Smooth muscle cell (in vitro differentiated cells): ENCODE data around the gene LRP6. TPM values are rescaled to one million over a fixed set of nuclear protein-coding genes. Genes with fewer than 3 reads are reported as not detected.

Experiments used
- DNase-seq: peaks from one replicate; lab custom pipeline; 2025; ENCODE audit not compliant: unreplicated experiment; lab: John Stamatoyannopoulos, UW
- H2AFZ ChIP-seq: fragments of 200-600 bp; sonication (generic); 2 replicates; pipeline ENCODE4 v1.6.0; 2016; ENCODE audit warnings: antibody characterized with exemption, low read depth, mild to moderate bottlenecking
- H3F3A ChIP-seq: fragments of 200-600 bp; sonication (generic); 2 replicates; pipeline ENCODE4 v1.6.0; 2017; ENCODE audit warnings: antibody characterized with exemption, low read depth
- H3K27ac ChIP-seq: fragments of 200-600 bp; sonication (generic); 2 replicates; pipeline ENCODE4 v1.5.1; 2016; ENCODE audit warnings: low read depth, mild to moderate bottlenecking
- H3K27me3 ChIP-seq: fragments of 200-600 bp; sonication (generic); 2 replicates; pipeline ENCODE4 v1.6.1; 2016; ENCODE audit warnings: low read depth, mild to moderate bottlenecking
- H3K36me3 ChIP-seq: fragments of 200-600 bp; sonication (generic); 2 replicates; pipeline ENCODE4 v1.5.1; 2016; ENCODE audit warnings: low read depth
- H3K4me1 ChIP-seq: fragments of 200-600 bp; sonication (generic); 2 replicates; pipeline ENCODE4 v1.5.1; 2016; ENCODE audit warnings: low read depth
- H3K4me2 ChIP-seq: fragments of 200-600 bp; sonication (generic); 2 replicates; pipeline ENCODE4 v1.6.0; 2016; ENCODE audit warnings: mild to moderate bottlenecking
- H3K4me3 ChIP-seq: fragments of 200-600 bp; sonication (generic); 2 replicates; pipeline ENCODE4 v1.5.1; 2016; ENCODE audit warnings: mild to moderate bottlenecking
- H3K79me2 ChIP-seq: fragments of 200-600 bp; sonication (generic); 2 replicates; pipeline ENCODE4 v1.6.0; 2016; ENCODE audit warnings: low read depth, mild to moderate bottlenecking
- H3K9ac ChIP-seq: fragments of 200-600 bp; sonication (generic); 2 replicates; pipeline ENCODE4 v1.6.0; 2016; ENCODE audit warnings: low read depth
- H3K9me3 ChIP-seq: fragments of 200-600 bp; sonication (generic); replicated peaks from 2 replicates; pipeline ENCODE4 v1.5.1; 2016; ENCODE audit warnings: low read depth
- H4K20me1 ChIP-seq: fragments of 200-600 bp; sonication (generic); 2 replicates; pipeline ENCODE4 v1.6.0; 2016; ENCODE audit warnings: low read depth
- CTCF ChIP-seq: fragments of 200-600 bp; sonication (generic); IDR thresholded peaks from 2 replicates; pipeline ENCODE4 v1.5.1; 2017; ENCODE audit warnings: borderline replicate concordance, mild to moderate bottlenecking, antibody characterized with exemption; ENCODE audit not compliant: insufficient read depth, poor library complexity, severe bottlenecking
- WGBS: methylation state at CpG from one replicate; pipeline ENCODE4 v1.1.7; 2016; ENCODE audit warnings: low lambda C conversion rate; 5-methylcytosine and 5-hydroxymethylcytosine counted together
- polyA plus RNA-seq: library from polyadenylated mRNA; unstranded; fragments of >200 nt; fragmentation: Nextera tagmentation; extraction: Ambion mirVana; gene quantifications from 2 replicates; pipeline ENCODE4 v1.2.1, GENCODE V29; 2016
- total RNA-seq: library from RNA; depleted of rRNA; stranded (reverse); fragments of >200 nt; gene quantifications from 2 replicates; pipeline ENCODE4 v1.2.3, GENCODE V29; 2014

The LRP6 gene
- total and polyA plus RNA-seq, 2 experiments from 2014 or later, result 10.6 to 21.1 TPM

- H3K27ac ChIP-seq, result no peak overlapping the region
- H4K20me1 ChIP-seq, result no peaks in the 10 kb centered on the region
- peaks cover 3% of the 10 kb centered on the region for H3F3A ChIP-seq
- H3K4me3 ChIP-seq, result no peak overlapping the region
- no peak for TF ChIP-seq CTCF
- no peak overlapping the region for H2AFZ ChIP-seq
- no peaks in the 10 kb centered on the region for H3K4me1 ChIP-seq
- H3K9ac ChIP-seq, result no peak overlapping the region
- no peaks in the 10 kb centered on the region for H3K27me3 ChIP-seq
- H3K9me3 ChIP-seq, result no peaks in the 10 kb centered on the region
- DNase-seq, result no peak
- peak overlapping the region; percentile 16 for H3K4me2 ChIP-seq
- no peaks in the 10 kb centered on the region for H3K36me3 ChIP-seq
- no peaks in the 10 kb centered on the region for H3K79me2 ChIP-seq
These were observed 6.0 kb upstream of the LRP6 start for GRCh38 chr12:12272869-12273268.

- Histone ChIP-seq H3K36me3 (no peaks in the 10 kb centered on the region), H4K20me1 (peaks cover 9% of the 10 kb centered on the region), H3K27ac (no peak overlapping the region), H3K9me3 (no peaks in the 10 kb centered on the region), H3K4me2 (no peak overlapping the region), H3K27me3 (no peaks in the 10 kb centered on the region), H3K4me1 (peaks cover 6% of the 10 kb centered on the region), H2AFZ (no peak overlapping the region), H3K79me2 (peaks cover 15% of the 10 kb centered on the region), H3K9ac (no peak overlapping the region), H3F3A (peaks cover 3% of the 10 kb centered on the region), H3K4me3 (no peak overlapping the region)
- 96% methylated on average over 6 of the region's 6 CpGs for WGBS
- no peak for DNase-seq
- no peak for TF ChIP-seq CTCF
These were observed 3.4 kb upstream of the LRP6 start for GRCh38 chr12:12270226-12270625.

GRCh38 chr12:12267742-12268200, 927 bp upstream of the LRP6 start:
- Histone ChIP-seq H4K20me1 (peaks cover 32% of the 10 kb centered on the region), H2AFZ (peak overlapping the region; percentile 89), H3K4me3 (peak overlapping the region; percentile 71), H3K9me3 (no peaks in the 10 kb centered on the region), H3K27me3 (no peaks in the 10 kb centered on the region), H3K36me3 (no peaks in the 10 kb centered on the region), H3K79me2 (peaks cover 39% of the 10 kb centered on the region), H3K27ac (no peak overlapping the region), H3F3A (no peaks in the 10 kb centered on the region), H3K4me1 (peaks cover 14% of the 10 kb centered on the region), H3K9ac (peak overlapping the region; percentile 98), H3K4me2 (peak overlapping the region; percentile 95)
- DNase-seq, result no peak
- WGBS, result 44% methylated on average over 6 of the region's 6 CpGs
- TF ChIP-seq CTCF, result no peak

- peak overlapping the region; percentile 89 for H2AFZ ChIP-seq
- DNase-seq, result no peak
These were observed 413 bp downstream of the LRP6 start for GRCh38 chr12:12266389-12266872.

More at GRCh38 chr12:12266389-12266872, 413 bp downstream of the LRP6 start:
- no peak for TF ChIP-seq CTCF
- Histone ChIP-seq H3K9me3 (no peaks in the 10 kb centered on the region), H3K4me2 (peak overlapping the region; percentile 95), H3K4me3 (peak overlapping the region; percentile 71), H3K27me3 (no peaks in the 10 kb centered on the region), H4K20me1 (peaks cover 40% of the 10 kb centered on the region), H3K36me3 (no peaks in the 10 kb centered on the region), H3K79me2 (peaks cover 53% of the 10 kb centered on the region), H3K9ac (peak overlapping the region; percentile 98), H3K4me1 (peaks cover 14% of the 10 kb centered on the region), H3K27ac (peak overlapping the region; percentile 97), H3F3A (no peaks in the 10 kb centered on the region)
- WGBS, result 2% methylated on average over 13 of the region's 27 CpGs
